Measurements from ENCODE around the gene ROCK2. TPM values are rescaled to one million over a fixed set of nuclear protein-coding genes. Genes with fewer than 3 reads are reported as not detected.
"Not testable (repeated sequence)": the region's sequence is repeated elsewhere in the genome, so short reads cannot be mapped to it uniquely, and the experiment has no call there.

ROCK2 gene
- total RNA-seq, 2 donors from 2014 or later = 29.6 to 32.2 TPM

- Histone ChIP-seq H3K27ac (no peak overlapping the region), H3K4me1 (replicated peaks) (no peaks in the 10 kb centered on the region), H3K9me3 (no peaks in the 10 kb centered on the region), H3K4me3 (no peak overlapping the region), H3K27me3 (replicated peaks; ENCODE audit: insufficient read depth) (no peaks in the 10 kb centered on the region), H3K36me3 (no peaks in the 10 kb centered on the region)
- intact Hi-C loops (cut with DNase I) = no loop called here
- TF ChIP-seq POLR2AphosphoS5 (IDR thresholded peaks at IDR 0.05) (no peak), POLR2A (IDR thresholded peaks at IDR 0.05) (no peak), CTCF (IDR thresholded peaks at IDR 0.05) (no peak)
- no peak for DNase-seq (ENCODE audit: low spot score)
- 96% methylated on average over 2 of the region's 2 CpGs for WGBS
Measured at GRCh38 chr2:11270891-11271290, 73.5 kb downstream of the ROCK2 start.

- intact Hi-C loops (cut with DNase I) = no loop called here
- no peak overlapping the region for H3K4me3 ChIP-seq
- TF ChIP-seq CTCF (IDR thresholded peaks at IDR 0.05) (no peak), POLR2A (IDR thresholded peaks at IDR 0.05) (no peak), POLR2AphosphoS5 (IDR thresholded peaks at IDR 0.05) (no peak)
- WGBS = 91% methylated on average over 3 of the region's 3 CpGs
- no peak overlapping the region for H3K27ac ChIP-seq
- no peaks in the 10 kb centered on the region for H3K4me1 ChIP-seq (replicated peaks)
- no peaks in the 10 kb centered on the region for H3K9me3 ChIP-seq
- H3K27me3 ChIP-seq (replicated peaks; ENCODE audit: insufficient read depth) = no peaks in the 10 kb centered on the region
- no peak for DNase-seq (ENCODE audit: low spot score)
- H3K36me3 ChIP-seq = no peaks in the 10 kb centered on the region
Measured at GRCh38 chr2:11267931-11268330, 76.5 kb downstream of the ROCK2 start.

GRCh38 chr2:11264818-11265217 is 79.6 kb downstream of the ROCK2 start:
- Histone ChIP-seq H3K4me1 (replicated peaks) (no peaks in the 10 kb centered on the region), H3K4me3 (no peak overlapping the region)
- 97% methylated on average over 1 of the region's 1 CpG for WGBS

GRCh38 chr2:11264007-11264406 is 80.4 kb downstream of the ROCK2 start:
- Histone ChIP-seq H3K36me3 (no peaks in the 10 kb centered on the region), H3K27me3 (replicated peaks; ENCODE audit: insufficient read depth) (no peaks in the 10 kb centered on the region), H3K4me1 (replicated peaks) (no peaks in the 10 kb centered on the region), H3K4me3 (no peak overlapping the region), H3K9me3 (no peaks in the 10 kb centered on the region), H3K27ac (no peak overlapping the region)
- WGBS = 92% methylated on average over 2 of the region's 2 CpGs
- DNase-seq (ENCODE audit: low spot score) = no peak
- TF ChIP-seq POLR2AphosphoS5 (IDR thresholded peaks at IDR 0.05) (no peak), CTCF (IDR thresholded peaks at IDR 0.05) (no peak), POLR2A (IDR thresholded peaks at IDR 0.05) (no peak)
- intact Hi-C loops (cut with DNase I) = no loop called here

More at GRCh38 chr2:11264818-11265217, 79.6 kb downstream of the ROCK2 start:
- Histone ChIP-seq H3K36me3 (no peaks in the 10 kb centered on the region), H3K9me3 (no peaks in the 10 kb centered on the region), H3K27ac (no peak overlapping the region), H3K27me3 (replicated peaks; ENCODE audit: insufficient read depth) (no peaks in the 10 kb centered on the region)
- TF ChIP-seq CTCF (IDR thresholded peaks at IDR 0.05) = no peak
- intact Hi-C loops (cut with DNase I) = no loop called here
- no peak for DNase-seq (ENCODE audit: low spot score)

- Histone ChIP-seq H3K4me3 (no peak overlapping the region), H3K9me3 (no peaks in the 10 kb centered on the region), H3K36me3 (no peaks in the 10 kb centered on the region), H3K4me1 (replicated peaks) (no peaks in the 10 kb centered on the region), H3K27ac (no peak overlapping the region), H3K27me3 (replicated peaks; ENCODE audit: insufficient read depth) (no peaks in the 10 kb centered on the region)
- WGBS = 42% methylated on average over 1 of the region's 1 CpG
- no peak for TF ChIP-seq POLR2AphosphoS5 (IDR thresholded peaks at IDR 0.05)
- no peak for TF ChIP-seq CTCF (IDR thresholded peaks at IDR 0.05)
- TF ChIP-seq POLR2A (IDR thresholded peaks at IDR 0.05) = no peak
- intact Hi-C loops (cut with DNase I) = no loop called here
- no peak for DNase-seq (ENCODE audit: low spot score)
Measured at GRCh38 chr2:11263177-11263576, 81.3 kb downstream of the ROCK2 start.

GRCh38 chr2:11262438-11262837 is 82.0 kb downstream of the ROCK2 start:
- H3K9me3 ChIP-seq; intact Hi-C loops (cut with DNase I); H3K36me3 ChIP-seq; H3K27me3 ChIP-seq (replicated peaks; ENCODE audit: insufficient read depth); DNase-seq (ENCODE audit: low spot score); H3K4me3 ChIP-seq; H3K4me1 ChIP-seq (replicated peaks); H3K27ac ChIP-seq: not testable (repeated sequence)
- WGBS = 62% methylated on average over 2 of the region's 2 CpGs

- H3K27ac ChIP-seq; H3K36me3 ChIP-seq; H3K9me3 ChIP-seq; H3K27me3 ChIP-seq (replicated peaks; ENCODE audit: insufficient read depth); H3K4me3 ChIP-seq; H3K4me1 ChIP-seq (replicated peaks); intact Hi-C loops (cut with DNase I); DNase-seq (ENCODE audit: low spot score): not testable (repeated sequence)
- 90% methylated on average over 9 of the region's 9 CpGs for WGBS
Measured at GRCh38 chr2:11261564-11261963, 82.9 kb downstream of the ROCK2 start.
